Fibroblast of lung (primary cell): ENCODE results near the gene PSKH1.

Experiments
- EZH2 ChIP-seq: IDR thresholded peaks from 2 replicates; pipeline ENCODE4 v1.5.1; 2012; ENCODE audit warnings: low read length, control low read depth, mild to moderate bottlenecking; ENCODE audit errors: missing control alignments
- TF ChIP-seq, protein P1 (sequence below), 2 donors: IDR thresholded peaks in 1 of 2; conservative IDR thresholded peaks in 1 of 2; 1 replicate in 1 of 2; 2 replicates in 1 of 2; pipeline ENCODE4 v1.5.1; 2011 to 2012; ENCODE audit warnings: low read length in 2 of 2, control low read depth in 1 of 2, inconsistent platforms in 1 of 2, low read depth in 1 of 2, mild to moderate bottlenecking in 1 of 2

DNA sequence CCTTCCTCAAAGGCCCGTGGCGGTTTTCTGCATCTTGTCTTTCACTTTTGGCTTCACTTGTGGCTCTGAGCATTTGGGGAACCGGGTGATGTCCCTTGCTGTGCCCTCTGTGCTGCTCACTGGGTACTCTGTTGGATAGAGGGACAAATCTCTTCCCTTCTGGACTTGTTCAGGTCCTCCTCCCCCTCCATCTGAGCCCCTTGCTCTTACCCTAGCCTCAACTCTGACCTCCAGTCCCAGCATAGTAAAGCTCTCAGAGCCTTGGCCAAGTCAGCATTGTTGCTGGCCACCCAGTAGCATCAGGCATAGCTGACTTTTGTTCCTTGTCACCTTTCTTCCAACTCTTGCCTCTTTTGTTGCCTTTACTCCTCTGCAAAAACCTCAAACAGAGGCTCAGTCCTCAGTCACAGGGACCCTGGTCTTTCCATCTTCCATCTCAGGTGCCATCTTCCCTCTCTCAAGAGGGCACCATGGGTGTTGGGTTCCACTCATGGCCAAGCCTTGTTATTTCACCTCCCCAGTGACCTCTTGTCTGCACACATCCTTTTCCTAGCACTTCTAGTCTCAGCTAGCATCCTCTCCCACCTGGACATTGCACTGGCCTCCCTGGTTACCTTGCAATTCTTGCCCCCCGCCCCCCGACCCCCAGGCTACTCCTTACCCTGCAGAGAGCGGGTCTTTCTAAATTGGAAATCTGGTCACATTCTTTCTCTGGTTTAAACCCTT is 44.0 kb downstream of the PSKH1 start:
- TF ChIP-seq, protein P1, sequence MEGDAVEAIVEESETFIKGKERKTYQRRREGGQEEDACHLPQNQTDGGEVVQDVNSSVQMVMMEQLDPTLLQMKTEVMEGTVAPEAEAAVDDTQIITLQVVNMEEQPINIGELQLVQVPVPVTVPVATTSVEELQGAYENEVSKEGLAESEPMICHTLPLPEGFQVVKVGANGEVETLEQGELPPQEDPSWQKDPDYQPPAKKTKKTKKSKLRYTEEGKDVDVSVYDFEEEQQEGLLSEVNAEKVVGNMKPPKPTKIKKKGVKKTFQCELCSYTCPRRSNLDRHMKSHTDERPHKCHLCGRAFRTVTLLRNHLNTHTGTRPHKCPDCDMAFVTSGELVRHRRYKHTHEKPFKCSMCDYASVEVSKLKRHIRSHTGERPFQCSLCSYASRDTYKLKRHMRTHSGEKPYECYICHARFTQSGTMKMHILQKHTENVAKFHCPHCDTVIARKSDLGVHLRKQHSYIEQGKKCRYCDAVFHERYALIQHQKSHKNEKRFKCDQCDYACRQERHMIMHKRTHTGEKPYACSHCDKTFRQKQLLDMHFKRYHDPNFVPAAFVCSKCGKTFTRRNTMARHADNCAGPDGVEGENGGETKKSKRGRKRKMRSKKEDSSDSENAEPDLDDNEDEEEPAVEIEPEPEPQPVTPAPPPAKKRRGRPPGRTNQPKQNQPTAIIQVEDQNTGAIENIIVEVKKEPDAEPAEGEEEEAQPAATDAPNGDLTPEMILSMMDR (conservative IDR thresholded peaks at IDR 0.05 in 1 of 2, IDR thresholded peaks at IDR 0.05 in 1 of 2; ENCODE audit: low read depth in 1 of 2, low read length in 2 of 2): no peak
- no peak for TF ChIP-seq EZH2
